GM13977 (cell line): ENCODE results near the gene RRN3.

Experiments used
- DNase-seq: peaks from one replicate; pipeline ENCODE4 v3.0.0; 2012; ENCODE audit warnings: low spot score
- in situ Hi-C: fragments of 300-500 bp; cut with MboI; formaldehyde crosslinking; loops from one replicate; pipeline ENCODE4 v1.12.0; 2022; ENCODE audit warnings: low sequenced_read_pairs, low pct_unique_long_range_greater_than_20kb, mixed read lengths, inconsistent platforms; ENCODE audit not compliant: unreplicated experiment
- TF ChIP-seq, protein P1 (sequence below): IDR thresholded peaks from 2 replicates; pipeline ENCODE4 v1.5.1; 2012; ENCODE audit warnings: mild to moderate bottlenecking, control low read depth; ENCODE audit not compliant: insufficient read depth; ENCODE audit errors: extremely low read depth, missing control alignments

The RRN3 gene

GRCh38 chr16:15037003-15037402 lies 57.1 kb downstream of the RRN3 start:
- TF ChIP-seq, protein P1, sequence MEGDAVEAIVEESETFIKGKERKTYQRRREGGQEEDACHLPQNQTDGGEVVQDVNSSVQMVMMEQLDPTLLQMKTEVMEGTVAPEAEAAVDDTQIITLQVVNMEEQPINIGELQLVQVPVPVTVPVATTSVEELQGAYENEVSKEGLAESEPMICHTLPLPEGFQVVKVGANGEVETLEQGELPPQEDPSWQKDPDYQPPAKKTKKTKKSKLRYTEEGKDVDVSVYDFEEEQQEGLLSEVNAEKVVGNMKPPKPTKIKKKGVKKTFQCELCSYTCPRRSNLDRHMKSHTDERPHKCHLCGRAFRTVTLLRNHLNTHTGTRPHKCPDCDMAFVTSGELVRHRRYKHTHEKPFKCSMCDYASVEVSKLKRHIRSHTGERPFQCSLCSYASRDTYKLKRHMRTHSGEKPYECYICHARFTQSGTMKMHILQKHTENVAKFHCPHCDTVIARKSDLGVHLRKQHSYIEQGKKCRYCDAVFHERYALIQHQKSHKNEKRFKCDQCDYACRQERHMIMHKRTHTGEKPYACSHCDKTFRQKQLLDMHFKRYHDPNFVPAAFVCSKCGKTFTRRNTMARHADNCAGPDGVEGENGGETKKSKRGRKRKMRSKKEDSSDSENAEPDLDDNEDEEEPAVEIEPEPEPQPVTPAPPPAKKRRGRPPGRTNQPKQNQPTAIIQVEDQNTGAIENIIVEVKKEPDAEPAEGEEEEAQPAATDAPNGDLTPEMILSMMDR, result no peak
- in situ Hi-C loops, result no loop called here
- no peak for DNase-seq

GRCh38 chr16:15035163-15035729 lies 58.8 kb downstream of the RRN3 start:
- DNase-seq, result no peak
- in situ Hi-C loops, result no loop called here
- TF ChIP-seq, protein P1, result no peak

DNA sequence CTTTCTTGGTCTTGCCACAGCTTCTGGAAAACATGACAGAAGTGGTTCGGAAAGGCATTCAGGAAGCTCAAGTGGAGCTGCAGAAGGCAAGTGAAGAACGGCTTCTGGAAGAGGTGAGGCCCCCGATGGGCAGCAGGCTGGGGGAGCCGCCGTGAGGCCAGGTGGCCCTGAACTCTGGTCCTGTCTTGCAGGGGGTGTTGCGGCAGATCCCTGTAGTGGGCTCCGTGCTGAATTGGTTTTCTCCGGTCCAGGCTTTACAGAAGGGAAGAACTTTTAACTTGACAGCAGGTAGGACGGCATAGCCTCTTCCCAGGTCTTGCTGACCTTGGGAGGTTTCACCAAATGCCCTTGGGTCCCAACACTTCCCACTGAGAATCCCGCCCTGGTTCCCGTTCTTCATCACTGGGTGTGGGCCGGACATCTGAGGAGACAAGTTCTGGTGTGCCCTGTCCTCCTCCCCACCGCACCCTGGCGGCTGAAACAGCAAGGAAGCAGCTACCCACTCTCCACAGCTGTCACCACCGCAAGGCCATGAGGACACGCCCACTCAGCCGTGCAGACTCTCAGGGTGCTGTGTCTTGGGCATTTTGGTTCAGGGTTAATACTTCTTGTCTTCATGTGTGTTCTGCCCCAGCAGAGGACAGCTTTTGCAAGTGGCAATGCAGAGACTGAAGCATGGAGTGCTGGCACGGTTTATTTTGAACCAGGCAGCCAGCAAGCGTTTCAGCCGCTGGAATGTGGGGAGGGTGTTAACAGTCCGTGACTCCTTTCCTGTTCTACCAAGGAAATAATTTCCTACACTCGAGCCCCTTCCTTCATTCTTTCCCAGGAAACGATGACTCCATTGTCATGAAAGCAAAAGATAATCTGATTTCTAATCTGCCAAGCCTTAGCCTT lies 59.6 kb downstream of the RRN3 start:
- TF ChIP-seq, protein P1, result no peak
- DNase-seq, result no peak
- in situ Hi-C loops, result no loop called here

DNA sequence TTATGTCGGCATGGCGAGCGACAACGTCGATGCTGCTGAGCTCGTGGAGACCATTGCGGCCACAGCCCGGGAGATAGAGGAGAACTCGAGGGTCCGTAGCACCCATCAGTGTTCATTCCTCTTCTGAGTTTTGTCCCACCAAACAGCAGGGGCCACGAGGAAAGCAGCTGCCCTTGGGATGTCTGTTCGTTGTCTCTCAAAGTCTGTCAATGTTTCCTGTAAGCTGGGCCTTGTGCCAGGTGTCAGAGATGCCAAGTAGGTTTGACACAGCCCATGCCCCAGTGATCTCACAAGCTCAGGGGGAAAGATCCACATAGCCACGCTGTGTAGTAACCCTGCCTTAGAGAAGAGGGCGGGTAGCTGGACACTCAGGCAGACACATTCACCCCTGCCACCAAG lies 60.8 kb downstream of the RRN3 start:
- in situ Hi-C loops, result no loop called here
- TF ChIP-seq, protein P1, result no peak
- DNase-seq, result no peak

DNA sequence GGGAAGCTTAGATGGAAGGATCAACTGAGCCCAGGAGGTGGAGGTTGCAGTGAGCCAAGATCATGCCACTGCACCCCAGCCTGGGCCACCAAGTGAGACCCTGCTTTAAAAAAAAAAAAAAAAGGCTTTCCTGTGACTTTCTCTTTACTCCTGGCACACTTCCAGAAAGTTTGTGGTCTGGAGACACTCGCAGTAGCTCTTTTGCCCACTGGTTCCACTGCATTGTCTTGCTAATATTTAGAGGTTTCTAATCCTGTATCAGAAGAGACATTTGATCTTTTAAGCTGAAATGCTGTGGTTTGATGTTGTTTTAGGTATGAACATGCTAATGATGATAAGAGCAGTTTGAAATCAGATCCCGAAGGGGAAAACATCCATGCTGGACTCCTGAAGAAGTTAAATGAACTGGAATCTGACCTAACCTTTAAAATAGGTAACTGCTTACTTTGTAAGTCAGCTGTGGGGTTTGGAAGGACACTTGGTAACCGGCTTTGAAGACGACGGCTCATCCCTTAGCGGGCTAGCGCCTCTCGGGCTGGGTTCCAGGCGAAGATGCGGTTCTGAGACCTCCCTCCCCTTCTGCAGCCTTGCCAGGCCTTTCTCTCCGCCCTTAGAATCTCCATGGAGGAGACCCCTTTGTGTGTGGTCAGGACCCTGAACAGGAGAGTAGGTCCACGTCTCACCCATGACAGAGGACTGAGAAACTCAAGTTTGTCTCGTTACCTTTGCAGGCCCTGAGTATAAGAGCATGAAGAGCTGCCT lies 61.3 kb downstream of the RRN3 start:
- TF ChIP-seq, protein P1, result no peak
- DNase-seq, result no peak
- in situ Hi-C loops, result no loop called here

GRCh38 chr16:15031586-15031985 lies 62.5 kb downstream of the RRN3 start:
- in situ Hi-C loops, result no loop called here
- TF ChIP-seq, protein P1, result no peak
- no peak for DNase-seq
